SK-N-SH treated with all-trans-retinoic acid at 6 μM for 48 hours (cell line): Measurements from ENCODE around the gene PPP1R8.
"Not testable (repeated sequence)": the region's sequence is repeated elsewhere in the genome, so short reads cannot be mapped to it uniquely, and the experiment has no call there.

Source experiments
- ATAC-seq: fragments of 200-7000 bp; cut with Tn5 transposase; 3 replicates; pipeline ENCODE4 v1.9.1; 2020; ENCODE audit warnings: mild to moderate bottlenecking, moderate library complexity
- BACH2 ChIP-seq: fragments of 250-450 bp; sonication (Bioruptor Pico); IDR thresholded peaks from 2 replicates; pipeline ENCODE4 v1.9.0; 2021; ENCODE audit warnings: mild to moderate bottlenecking, borderline replicate concordance
- CREB5 ChIP-seq: fragments of 250-450 bp; sonication (Bioruptor Pico); IDR thresholded peaks from 2 replicates; pipeline ENCODE4 v1.5.1; 2020; ENCODE audit warnings: low read depth, mild to moderate bottlenecking, moderate library complexity
- CSRNP3 ChIP-seq: fragments of 250-450 bp; sonication (Bioruptor Pico); IDR thresholded peaks from 2 replicates; pipeline ENCODE4 v1.5.1; 2021; ENCODE audit warnings: mild to moderate bottlenecking, moderate library complexity
- ESRRG ChIP-seq: fragments of 250-450 bp; sonication (Bioruptor Pico); IDR thresholded peaks from 2 replicates; pipeline ENCODE4 v1.6.1; 2021; ENCODE audit warnings: mild to moderate bottlenecking
- GLIS3 ChIP-seq: fragments of 250-450 bp; sonication (Bioruptor Pico); IDR thresholded peaks from 2 replicates; pipeline ENCODE4 v1.5.0; 2020; ENCODE audit warnings: mild to moderate bottlenecking, moderate library complexity
- ISL1 ChIP-seq: fragments of 250-450 bp; sonication (Bioruptor Pico); IDR thresholded peaks from 2 replicates; pipeline ENCODE4 v2.1.2; 2022; ENCODE audit warnings: mild to moderate bottlenecking, moderate library complexity
- OSR1 ChIP-seq: fragments of 250-450 bp; sonication (Bioruptor Pico); IDR thresholded peaks from 2 replicates; pipeline ENCODE4 v1.8.0; 2022; ENCODE audit warnings: moderate library complexity, mild to moderate bottlenecking, inconsistent platforms
- PATZ1 ChIP-seq: fragments of 250-450 bp; sonication (Bioruptor Pico); IDR thresholded peaks from 2 replicates; pipeline ENCODE4 v1.8.0; 2020; ENCODE audit warnings: mild to moderate bottlenecking, moderate library complexity, borderline replicate concordance
- POU6F1 ChIP-seq: fragments of 250-450 bp; sonication (Bioruptor Pico); IDR thresholded peaks from 2 replicates; pipeline ENCODE4 v1.8.0; 2021; ENCODE audit warnings: low read depth, mild to moderate bottlenecking, moderate library complexity, borderline replicate concordance
- PPARA ChIP-seq: fragments of 250-450 bp; sonication (Bioruptor Pico); IDR thresholded peaks from 2 replicates; pipeline ENCODE4 v1.5.0; 2020; ENCODE audit warnings: mild to moderate bottlenecking, borderline replicate concordance
- RARB ChIP-seq: fragments of 250-450 bp; sonication (Bioruptor Pico); IDR thresholded peaks from 2 replicates; pipeline ENCODE4 v1.8.0; 2021; ENCODE audit warnings: mild to moderate bottlenecking, moderate library complexity
- SNAI2 ChIP-seq: fragments of 250-450 bp; sonication (Bioruptor Pico); IDR thresholded peaks from 2 replicates; pipeline ENCODE4 v1.5.0; 2020; ENCODE audit warnings: mild to moderate bottlenecking, moderate library complexity
- TSHZ2 ChIP-seq: fragments of 250-450 bp; sonication (Bioruptor Pico); IDR thresholded peaks from 2 replicates; pipeline ENCODE4 v1.5.0; 2020; ENCODE audit warnings: mild to moderate bottlenecking, moderate library complexity
- ZFP3 ChIP-seq: fragments of 250-450 bp; sonication (Bioruptor Pico); IDR thresholded peaks from 2 replicates; pipeline ENCODE4 v1.5.0; 2020; ENCODE audit warnings: mild to moderate bottlenecking, moderate library complexity
- ZNF565 ChIP-seq: fragments of 450-650 bp; formaldehyde crosslinking; conservative IDR thresholded peaks from 2 replicates; pipeline ENCODE4 v1.5.0; 2020; ENCODE audit warnings: low read depth, mild to moderate bottlenecking, moderate library complexity
- ZNF70 ChIP-seq: fragments of 450-650 bp; formaldehyde crosslinking; IDR thresholded peaks from 2 replicates; pipeline ENCODE4 v1.5.0; 2020; ENCODE audit warnings: mild to moderate bottlenecking, moderate library complexity
- ZNF8 ChIP-seq: fragments of 450-650 bp; formaldehyde crosslinking; IDR thresholded peaks from 2 replicates; pipeline ENCODE4 v1.5.0; 2020; ENCODE audit warnings: mild to moderate bottlenecking, moderate library complexity

The PPP1R8 gene

GRCh38 chr1:27824411-27824810, 6.2 kb upstream of the PPP1R8 start (continued):
- TF ChIP-seq CSRNP3 (CRISPR knock-in tag) (no peak), ZNF8 (CRISPR knock-in tag) (no peak)

- ATAC-seq = not testable (repeated sequence)
Observed at GRCh38 chr1:27829339-27829960, 1.1 kb upstream of the PPP1R8 start.

- no peak for ATAC-seq
- no peak for TF ChIP-seq OSR1 (CRISPR knock-in tag)
- TF ChIP-seq ISL1 (CRISPR knock-in tag) = no peak
- TF ChIP-seq ZNF70 (CRISPR knock-in tag) = no peak
- no peak for TF ChIP-seq PATZ1
- no peak for TF ChIP-seq TSHZ2 (CRISPR knock-in tag)
Observed at GRCh38 chr1:27831568-27832410, 1.2 kb downstream of the PPP1R8 start.

- TF ChIP-seq CSRNP3 (CRISPR knock-in tag) = no peak
- no peak for TF ChIP-seq RARB
- TF ChIP-seq PATZ1 = no peak
- TF ChIP-seq CREB5 (CRISPR knock-in tag) = no peak
- TF ChIP-seq ZFP3 (CRISPR knock-in tag) = no peak
- no peak for TF ChIP-seq PPARA
- no peak for TF ChIP-seq SNAI2 (CRISPR knock-in tag)
- no peak for TF ChIP-seq ESRRG (CRISPR knock-in tag)
- TF ChIP-seq OSR1 (CRISPR knock-in tag) = no peak
- TF ChIP-seq POU6F1 (CRISPR knock-in tag) = no peak
- no peak for TF ChIP-seq ZNF70 (CRISPR knock-in tag)
- no peak for TF ChIP-seq ZNF565 (CRISPR knock-in tag)
- no peak for TF ChIP-seq GLIS3
- TF ChIP-seq BACH2 = no peak
- ATAC-seq = no peak
Observed at GRCh38 chr1:27832762-27833161, 2.2 kb downstream of the PPP1R8 start.
